Uterus (tissue), 2 donors: Measurements from ENCODE around the gene STARD4.

Experiments
- CTCF ChIP-seq, 4 experiments: fragments of 200-600 bp in 2 of 4; fragments of 450-650 bp in 2 of 4; sonication (generic) in 2 of 4; IDR thresholded peaks; one replicate each; pipeline ENCODE4 v1.5.1; 2016 to 2019; ENCODE audit warnings: antibody characterized with exemption in 4 of 4, mild to moderate bottlenecking in 2 of 4, moderate library complexity in 1 of 4
- POLR2A ChIP-seq, 2 donors: fragments of 450-650 bp; IDR thresholded peaks; one replicate each; pipeline ENCODE4 v1.6.1; 2016; ENCODE audit warnings: antibody characterized with exemption in 2 of 2, mild to moderate bottlenecking in 1 of 2, moderate library complexity in 1 of 2

DNA sequence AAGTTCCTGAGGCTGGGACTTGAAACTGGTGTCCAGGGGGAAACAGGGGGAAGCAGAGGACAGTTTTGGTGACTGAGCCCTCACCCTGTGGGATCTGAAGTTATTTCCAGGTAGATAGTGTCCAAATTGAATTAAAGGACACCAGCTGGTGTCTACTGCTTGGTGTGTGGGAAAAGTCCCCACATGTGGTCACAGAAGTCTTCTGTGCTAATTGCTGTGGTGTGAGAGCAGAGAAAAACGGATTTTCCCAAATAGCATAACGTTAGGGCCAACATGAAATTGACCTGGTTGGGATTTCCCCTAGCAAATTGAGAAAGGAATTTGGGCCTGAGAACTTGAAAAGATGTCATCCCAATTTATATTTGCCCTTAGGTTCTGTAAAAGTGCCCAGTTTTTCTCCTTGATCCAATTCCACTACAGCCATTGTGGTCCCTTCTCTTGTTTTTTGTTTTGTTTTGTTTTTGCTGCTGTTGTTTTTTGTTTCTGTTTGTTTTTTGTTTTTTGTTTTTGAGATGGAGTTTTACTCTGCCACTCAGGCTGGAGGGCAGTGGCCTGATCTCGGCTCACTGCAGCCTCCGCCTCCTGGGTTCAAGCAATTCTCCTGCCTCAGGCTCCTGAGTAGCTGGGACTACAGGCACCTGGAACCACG is 5.6 kb upstream of the STARD4 start:
- TF ChIP-seq CTCF (IDR thresholded peaks at IDR 0.05): no peak
- TF ChIP-seq POLR2A (IDR thresholded peaks at IDR 0.05): no peak
